ENCODE data around the gene ELF1. TPM values are rescaled to one million over a fixed set of nuclear protein-coding genes. Genes with fewer than 3 reads are reported as not detected.

The ELF1 gene
- total RNA-seq, 2 experiments from 2014 or later: 75.2 to 87.0 TPM

DNA sequence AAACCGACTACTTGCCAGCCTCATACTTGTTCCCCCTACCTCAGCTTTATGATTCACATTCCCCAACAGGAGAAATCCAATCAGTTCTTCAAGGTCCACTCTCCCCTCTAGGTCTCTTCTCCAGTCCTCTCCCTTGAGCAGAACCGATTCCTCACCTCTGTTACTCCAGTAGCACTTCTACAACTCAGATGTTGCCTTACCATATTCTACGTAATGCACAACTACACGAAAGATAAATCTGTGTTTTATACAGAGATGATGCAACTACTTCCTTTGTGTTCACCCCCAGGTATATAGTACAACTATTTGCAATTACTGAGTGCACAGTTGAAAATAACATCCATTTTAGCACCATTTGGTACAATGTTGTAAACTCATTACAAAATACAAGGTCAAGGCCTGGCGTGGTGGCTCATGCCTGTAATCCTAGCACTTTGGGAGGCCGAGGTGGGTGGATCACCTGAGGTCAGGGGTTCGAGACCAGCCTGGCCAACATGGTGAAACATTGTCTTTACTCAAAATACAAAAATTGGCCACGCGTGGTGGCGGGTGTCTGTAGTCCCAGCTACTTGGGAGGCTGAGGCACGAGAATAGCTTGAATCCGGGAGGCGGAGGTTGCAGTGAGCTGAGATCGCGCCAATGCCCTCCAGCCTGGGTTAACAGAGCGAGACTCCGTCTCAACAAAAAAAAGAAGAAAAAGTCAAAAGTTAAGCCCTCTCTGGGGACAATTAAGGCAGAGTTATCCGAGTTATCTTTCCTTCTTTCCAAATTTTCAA lies 39.4 kb upstream of the ELF1 start:
- CTCF ChIA-PET: interaction anchor here (0.6 to 2.7 kb wide), 6 partner anchors 8 to 287 kb away, joined by 3 to 12 read pairs (median 4); no protein-coding TSS in a partner anchor
- intact Hi-C loops (cut with DNase I, micrococcal nuclease): no loop called here
- no peak for ATAC-seq
- peaks cover 12% of the 10 kb centered on the region for H3K36me3 Mint-ChIP-seq (ENCODE audit: low read depth)
- DNase-seq: peak; percentile 8
- peak overlapping the region; percentile 98 for H3K4me3 Mint-ChIP-seq
- peak overlapping the region; percentile 100 for H3K27ac Mint-ChIP-seq
- H3K27me3 Mint-ChIP-seq: no peaks in the 10 kb centered on the region
- POLR2A ChIA-PET: no interaction called here
- peaks cover 65% of the 10 kb centered on the region for H3K4me1 Mint-ChIP-seq
- no peaks in the 10 kb centered on the region for H3K9me3 Mint-ChIP-seq (ENCODE audit: low read depth)

DNA sequence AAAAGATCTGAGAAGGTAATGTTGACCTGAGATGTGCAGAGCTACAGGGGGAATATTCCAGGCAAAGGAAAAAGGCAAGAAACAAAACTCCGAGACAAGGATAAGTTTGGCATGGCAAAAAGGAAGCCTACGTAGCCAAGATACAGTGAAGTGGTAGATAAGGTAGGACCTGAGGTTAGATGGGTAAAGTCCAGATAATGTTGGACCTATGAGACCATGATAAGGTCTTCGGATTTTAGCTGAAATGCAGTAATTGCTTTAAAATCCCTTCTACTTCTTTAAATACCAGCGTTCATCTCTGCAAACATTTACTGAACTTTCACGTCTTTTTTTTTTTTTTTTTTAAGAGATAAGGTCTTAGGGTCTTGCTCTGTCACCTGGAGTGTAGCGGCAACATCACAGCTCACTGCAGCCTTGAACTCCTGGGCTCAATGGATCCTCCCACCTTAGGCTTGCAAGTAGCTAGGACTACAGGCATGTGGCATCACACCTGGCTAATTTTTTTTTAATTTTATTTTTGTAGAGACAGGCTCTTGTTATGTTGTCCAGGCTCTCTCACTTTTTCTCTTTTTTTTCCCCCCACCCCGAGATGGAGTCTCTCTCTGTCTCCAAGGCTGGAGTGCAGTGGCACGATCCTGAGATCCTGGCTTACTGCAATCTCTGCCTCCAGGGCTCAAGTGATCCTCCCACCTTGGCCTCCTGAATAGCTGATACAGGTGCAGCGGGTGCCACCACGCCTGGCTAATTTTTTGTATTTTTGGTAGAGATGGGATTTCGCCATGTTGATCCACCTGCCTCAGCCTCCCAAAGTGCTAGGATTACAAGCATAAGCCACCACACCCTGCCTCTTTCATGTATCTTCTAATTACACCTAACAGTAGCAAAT lies 38.0 kb upstream of the ELF1 start:
- intact Hi-C loops (cut with DNase I, micrococcal nuclease): no loop called here
- H3K27me3 Mint-ChIP-seq: no peaks in the 10 kb centered on the region
- POLR2A ChIA-PET: interaction anchor here (0.6 kb wide), 1 partner anchor 1415 kb away, joined by 5 read pairs; no protein-coding TSS in a partner anchor
- peaks cover 51% of the 10 kb centered on the region for H3K4me1 Mint-ChIP-seq
- H3K9me3 Mint-ChIP-seq (ENCODE audit: low read depth): no peaks in the 10 kb centered on the region
- CTCF ChIA-PET: interaction anchor here (1.0 to 1.2 kb wide), 3 partner anchors 12 to 166 kb away, joined by 3 read pairs; no protein-coding TSS in a partner anchor
- ATAC-seq (no peak), DNase-seq (no peak)
- H3K27ac Mint-ChIP-seq: no peak overlapping the region
- no peak overlapping the region for H3K4me3 Mint-ChIP-seq
- H3K36me3 Mint-ChIP-seq (ENCODE audit: low read depth): peaks cover 6% of the 10 kb centered on the region

DNA sequence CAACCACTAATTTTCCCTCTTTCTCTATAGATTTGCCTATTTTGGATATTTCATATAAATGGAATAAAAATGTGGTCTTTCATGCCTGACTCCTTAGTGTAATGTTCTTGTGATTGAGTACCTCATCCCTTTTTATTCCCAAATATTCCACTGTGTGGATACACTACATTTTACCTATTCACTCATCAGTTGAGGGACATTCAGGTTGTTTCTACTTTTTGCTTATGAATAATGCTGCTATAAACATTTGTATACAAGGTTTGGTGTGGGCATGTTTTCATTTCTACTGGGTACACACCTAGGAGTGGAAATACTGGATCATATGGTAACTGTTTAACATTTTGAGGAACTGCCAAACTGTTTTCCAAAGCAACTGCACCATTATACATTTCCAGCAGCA lies 37.1 kb upstream of the ELF1 start:
- intact Hi-C loops (cut with DNase I, micrococcal nuclease): no loop called here
- Mint-ChIP-seq H3K9me3 (ENCODE audit: low read depth) (no peaks in the 10 kb centered on the region), H3K27me3 (no peaks in the 10 kb centered on the region), H3K4me1 (peaks cover 55% of the 10 kb centered on the region), H3K27ac (no peak overlapping the region), H3K4me3 (no peak overlapping the region), H3K36me3 (ENCODE audit: low read depth) (peaks cover 6% of the 10 kb centered on the region)
- ChIA-PET CTCF (interaction anchor here (0.9 to 1.2 kb wide), 4 partner anchors 12 to 104 kb away, joined by 3 to 8 read pairs (median 4); no protein-coding TSS in a partner anchor), POLR2A (interaction anchor here (0.6 kb wide), 1 partner anchor 1416 kb away, joined by 5 read pairs; no protein-coding TSS in a partner anchor)
- ATAC-seq: no peak
- no peak for DNase-seq

DNA sequence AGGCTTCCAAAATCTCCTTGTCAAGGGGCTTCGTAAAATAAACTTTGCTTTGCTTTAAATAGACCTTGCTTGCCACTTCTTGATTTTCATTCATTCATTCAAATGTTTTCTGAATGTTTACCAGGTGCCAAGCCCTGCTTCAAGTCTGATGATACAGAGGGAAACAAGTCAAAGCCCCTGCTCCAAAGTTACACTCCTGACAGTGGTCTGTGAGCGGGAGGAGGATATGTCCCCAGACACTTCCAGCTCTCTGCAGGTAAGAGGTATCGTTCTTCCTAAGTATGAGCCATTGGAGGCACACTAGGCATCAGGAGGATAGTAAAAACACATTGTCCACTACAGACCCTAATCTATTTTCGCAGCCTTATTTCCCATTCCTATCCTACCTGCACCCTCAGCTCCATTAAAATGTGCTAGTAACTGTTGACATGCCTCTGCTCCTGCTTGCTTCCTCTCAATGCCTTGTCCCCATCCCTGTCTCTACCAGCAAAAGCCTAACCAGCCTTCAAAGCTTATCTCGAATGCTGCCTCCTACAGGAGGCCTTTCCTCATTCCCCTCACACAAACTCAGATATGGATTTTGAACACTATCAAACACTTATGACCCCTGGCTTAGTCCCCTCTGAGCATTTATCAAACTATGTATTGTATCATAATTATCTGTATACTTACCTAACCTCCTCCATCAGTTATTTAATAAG lies 36.0 kb upstream of the ELF1 start:
- ChIA-PET CTCF (interaction anchor here (0.6 to 3.2 kb wide), 39 partner anchors 9 to 1235 kb away, joined by 3 to 32 read pairs (median 5); partner anchors contain the start of gene ELF1), POLR2A (interaction anchor here (0.6 kb wide), 1 partner anchor 90 kb away, joined by 3 read pairs; no protein-coding TSS in a partner anchor)
- Mint-ChIP-seq H3K36me3 (ENCODE audit: low read depth) (peaks cover 3% of the 10 kb centered on the region), H3K4me1 (peaks cover 65% of the 10 kb centered on the region), H3K27me3 (no peaks in the 10 kb centered on the region), H3K4me3 (no peak overlapping the region), H3K27ac (no peak overlapping the region), H3K9me3 (ENCODE audit: low read depth) (no peaks in the 10 kb centered on the region)
- intact Hi-C loops (cut with DNase I, micrococcal nuclease): loop anchor here (1.0 kb wide), 1 partner anchor 167 kb away; no protein-coding TSS in a partner anchor
- ATAC-seq (no peak), DNase-seq (no peak)

DNA sequence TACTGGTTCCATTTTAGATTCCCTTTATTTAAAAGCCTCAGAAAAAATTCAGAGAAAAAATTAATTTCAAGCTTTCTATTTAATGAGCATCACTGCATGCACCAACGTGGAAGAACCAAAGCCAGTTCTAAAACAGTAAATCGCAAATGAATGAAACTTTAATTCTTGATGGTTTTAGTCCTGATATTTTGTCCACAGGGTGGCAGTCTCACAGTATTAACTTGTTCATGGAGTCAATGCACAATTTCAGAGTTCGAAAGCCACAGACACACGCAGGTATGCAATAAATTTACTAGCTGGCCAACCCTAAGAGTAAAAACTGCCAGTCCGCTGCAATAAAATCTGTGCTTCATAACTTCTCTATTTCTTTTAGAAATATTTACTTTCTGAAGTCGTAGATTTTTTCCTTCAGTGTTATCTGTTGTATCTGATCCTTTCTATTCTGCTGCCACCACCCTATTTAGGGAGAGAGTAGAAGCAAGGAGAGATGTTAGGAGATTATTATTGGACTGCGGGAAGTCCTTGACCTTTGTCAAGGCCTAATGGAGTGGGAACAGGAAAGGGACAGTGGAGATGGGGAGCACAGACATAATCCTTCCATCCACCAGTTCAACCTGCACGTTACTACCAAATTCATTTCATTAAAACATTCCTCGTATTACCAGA lies 35.2 kb upstream of the ELF1 start:
- peaks cover 6% of the 10 kb centered on the region for H3K36me3 Mint-ChIP-seq (ENCODE audit: low read depth)
- intact Hi-C loops (cut with DNase I, micrococcal nuclease): loop anchor here (1.0 kb wide), 1 partner anchor 168 kb away; no protein-coding TSS in a partner anchor
- DNase-seq (peak; percentile 54), ATAC-seq (peak; percentile 40)
- no peak overlapping the region for H3K27ac Mint-ChIP-seq
- no peaks in the 10 kb centered on the region for H3K9me3 Mint-ChIP-seq (ENCODE audit: low read depth)
- H3K4me1 Mint-ChIP-seq: peaks cover 69% of the 10 kb centered on the region
- no peaks in the 10 kb centered on the region for H3K27me3 Mint-ChIP-seq
- CTCF ChIA-PET: interaction anchor here (0.6 to 3.2 kb wide), 48 partner anchors 10 to 1236 kb away, joined by 3 to 32 read pairs (median 5); partner anchors contain the start of gene ELF1
- POLR2A ChIA-PET: interaction anchor here (0.6 kb wide), 1 partner anchor 89 kb away, joined by 3 read pairs; no protein-coding TSS in a partner anchor
- H3K4me3 Mint-ChIP-seq: peak overlapping the region; percentile 19

DNA sequence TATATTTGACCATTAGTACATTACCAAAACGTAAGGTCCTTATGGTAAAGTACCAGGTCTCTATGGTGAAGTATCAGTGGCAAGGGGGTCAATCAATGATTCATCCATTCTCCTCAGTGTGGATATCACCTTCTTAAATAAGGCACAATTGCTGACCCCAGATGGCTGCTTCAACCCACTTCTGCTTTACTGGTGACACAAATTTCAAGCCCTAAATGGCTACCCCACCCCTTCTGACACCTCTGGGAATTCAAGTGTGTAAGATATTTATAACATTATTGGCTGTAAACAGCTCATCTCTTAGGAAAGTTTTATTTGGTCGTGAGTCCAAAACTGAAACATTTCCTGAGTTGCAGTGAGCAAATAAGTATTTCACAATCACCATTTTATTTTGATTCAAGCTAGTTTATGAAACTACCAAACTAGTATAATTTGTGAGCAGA lies 34.3 kb upstream of the ELF1 start:
- Mint-ChIP-seq H3K4me1 (peaks cover 67% of the 10 kb centered on the region), H3K36me3 (ENCODE audit: low read depth) (peaks cover 10% of the 10 kb centered on the region), H3K9me3 (ENCODE audit: low read depth) (no peaks in the 10 kb centered on the region), H3K4me3 (no peak overlapping the region), H3K27me3 (no peaks in the 10 kb centered on the region), H3K27ac (no peak overlapping the region)
- DNase-seq (no peak), ATAC-seq (no peak)
- intact Hi-C loops (cut with DNase I, micrococcal nuclease): no loop called here
- ChIA-PET CTCF (interaction anchor here (0.7 to 3.2 kb wide), 39 partner anchors 9 to 274 kb away, joined by 3 to 32 read pairs (median 5); partner anchors contain the start of gene ELF1), POLR2A (interaction anchor here (0.7 kb wide), 1 partner anchor 139 kb away, joined by 5 read pairs; no protein-coding TSS in a partner anchor)

DNA sequence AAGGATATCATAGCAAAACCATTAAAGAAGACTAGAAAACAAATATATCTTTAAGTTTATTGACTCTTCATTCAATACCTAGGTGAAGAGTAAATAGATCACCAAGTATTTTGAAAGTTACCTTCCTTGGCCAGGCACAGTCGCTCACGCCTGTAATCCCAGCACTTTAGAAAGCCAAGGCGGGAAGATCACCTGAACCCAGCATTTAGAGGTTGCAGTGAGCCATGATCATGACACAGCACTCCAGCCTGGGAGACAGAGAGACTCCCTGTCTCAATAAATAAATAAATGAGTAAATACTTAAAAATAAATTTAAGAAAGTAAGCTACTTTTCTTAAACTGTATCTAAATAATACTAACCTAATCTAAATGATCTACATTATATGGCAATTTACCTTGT lies 33.3 kb upstream of the ELF1 start:
- no peak for ATAC-seq
- ChIA-PET CTCF (interaction anchor here (0.9 to 3.2 kb wide), 5 partner anchors 20 to 78 kb away, joined by 3 to 11 read pairs (median 6); no protein-coding TSS in a partner anchor), POLR2A (no interaction called here)
- Mint-ChIP-seq H3K4me1 (peaks cover 59% of the 10 kb centered on the region), H3K27me3 (no peaks in the 10 kb centered on the region), H3K9me3 (ENCODE audit: low read depth) (no peaks in the 10 kb centered on the region), H3K36me3 (ENCODE audit: low read depth) (peaks cover 7% of the 10 kb centered on the region), H3K27ac (no peak overlapping the region), H3K4me3 (no peak overlapping the region)
- intact Hi-C loops (cut with DNase I, micrococcal nuclease): no loop called here
- no peak for DNase-seq

DNA sequence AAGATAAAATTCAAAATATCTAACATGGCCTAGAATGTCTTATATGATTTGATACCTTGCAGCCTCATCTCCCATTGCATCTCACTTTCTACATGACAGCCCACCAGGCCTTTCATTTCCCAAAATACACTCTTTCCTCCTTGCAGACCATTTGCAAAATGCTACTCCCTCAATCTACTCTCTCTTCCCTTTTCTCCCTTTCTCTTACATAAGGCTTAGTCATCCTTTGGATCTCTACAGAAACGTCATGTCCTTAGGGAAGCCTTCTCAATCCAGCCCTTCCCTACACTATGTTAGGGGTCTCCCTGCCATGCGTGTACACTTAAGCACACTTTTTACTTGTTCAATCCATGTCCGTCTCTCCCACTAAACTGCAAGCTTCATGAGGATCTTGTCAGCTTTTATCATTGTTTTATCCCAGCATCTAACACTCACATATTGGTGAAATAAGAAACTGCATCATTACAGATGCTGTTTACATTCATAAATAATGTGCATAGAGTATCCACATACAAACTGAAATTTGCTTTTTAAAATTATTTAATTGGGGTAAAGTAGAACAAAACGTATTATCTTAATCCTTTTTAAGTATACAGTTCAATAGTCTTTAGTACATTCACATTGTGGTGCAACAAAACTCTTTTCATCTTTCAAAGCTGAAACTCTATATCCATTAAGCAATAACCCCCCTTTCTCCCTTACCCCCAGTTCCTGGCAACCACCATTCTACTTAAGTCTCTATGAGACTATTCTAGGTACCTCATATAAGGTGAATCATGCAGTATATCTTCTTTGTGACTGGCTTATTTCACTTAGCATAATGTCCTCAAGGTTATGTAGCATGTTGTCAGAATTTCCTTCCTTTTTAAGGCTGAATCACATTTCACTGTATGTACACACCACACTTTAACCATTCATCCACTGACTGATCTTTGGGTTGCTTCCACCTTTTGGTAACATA lies 30.6 kb upstream of the ELF1 start:
- CTCF ChIA-PET: interaction anchor here (3.0 kb wide), 1 partner anchor 10 kb away, joined by 12 read pairs; the partner anchor contains the start of gene WBP4
- Mint-ChIP-seq H3K27me3 (no peaks in the 10 kb centered on the region), H3K4me1 (peaks cover 41% of the 10 kb centered on the region), H3K27ac (peak overlapping the region; percentile 5), H3K9me3 (ENCODE audit: low read depth) (peaks cover 5% of the 10 kb centered on the region), H3K4me3 (no peak overlapping the region), H3K36me3 (ENCODE audit: low read depth) (peaks cover 7% of the 10 kb centered on the region)
- DNase-seq (no peak), ATAC-seq (peak; percentile 95)
- intact Hi-C loops (cut with DNase I, micrococcal nuclease): no loop called here
- POLR2A ChIA-PET: interaction anchor here (0.5 kb wide), 1 partner anchor 851 kb away, joined by 7 read pairs; no protein-coding TSS in a partner anchor

DNA sequence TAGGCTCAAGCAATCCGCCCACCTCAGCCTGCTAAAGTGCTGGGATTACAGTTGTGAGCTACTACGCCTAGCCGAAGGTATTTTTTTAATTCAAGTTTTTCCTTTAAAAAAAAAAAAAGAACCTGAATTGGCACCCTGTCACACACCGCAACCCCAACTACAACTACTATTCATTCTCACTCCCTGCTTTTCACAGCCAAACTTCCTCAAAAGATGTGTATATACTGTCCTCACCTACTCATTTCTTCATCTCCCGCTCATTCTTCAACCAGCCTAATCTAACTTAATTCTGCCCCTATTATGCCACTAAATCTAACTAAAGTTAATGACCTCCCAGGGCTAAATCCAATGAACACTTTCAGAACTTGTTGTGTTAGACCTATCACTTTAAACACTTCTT lies 29.5 kb upstream of the ELF1 start:
- Mint-ChIP-seq H3K4me3 (no peak overlapping the region), H3K27me3 (no peaks in the 10 kb centered on the region), H3K27ac (no peak overlapping the region), H3K36me3 (ENCODE audit: low read depth) (peaks cover 7% of the 10 kb centered on the region), H3K9me3 (ENCODE audit: low read depth) (peaks cover 5% of the 10 kb centered on the region), H3K4me1 (peaks cover 30% of the 10 kb centered on the region)
- no peak for ATAC-seq
- intact Hi-C loops (cut with DNase I, micrococcal nuclease): no loop called here
- POLR2A ChIA-PET: interaction anchor here (0.7 kb wide), 2 partner anchors 11 to 13 kb away, joined by 3 to 5 read pairs; partner anchors contain the start of gene WBP4
- CTCF ChIA-PET: interaction anchor here (0.7 to 3.0 kb wide), 3 partner anchors 12 to 152 kb away, joined by 3 to 12 read pairs (median 4); partner anchors contain the start of gene WBP4
- no peak for DNase-seq

Data from activated CD4-positive, alpha-beta T cell treated with anti-CD3 and anti-CD28 coated beads for 36 hours (primary cell).